ENCODE measurements around the gene GTF2H3. TPM values are rescaled to one million over a fixed set of nuclear protein-coding genes. Genes with fewer than 3 reads are reported as not detected.

Gene GTF2H3
- total and polyA plus RNA-seq, 2 experiments from 2014 or later: 10.5 to 27.7 TPM

DNA sequence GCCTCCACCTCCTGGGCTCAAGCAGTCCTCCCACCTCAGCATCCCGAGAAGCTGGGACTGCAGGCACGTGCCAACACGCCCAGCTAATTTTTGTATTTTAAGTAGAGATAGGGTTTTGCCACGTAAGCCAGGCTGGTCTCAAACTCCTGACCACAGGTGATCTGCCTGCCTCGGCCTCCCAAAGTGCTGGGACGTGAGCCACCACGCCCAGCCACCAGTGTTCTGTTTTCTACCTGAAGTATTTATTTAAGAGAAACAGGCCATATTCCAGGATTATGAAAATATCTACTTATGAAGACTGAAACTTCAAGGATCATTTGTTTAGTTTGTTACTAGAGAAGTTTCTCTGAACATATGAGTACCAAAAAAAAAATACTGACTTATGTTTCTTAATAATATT, 10.3 kb downstream of the GTF2H3 start (continued):
- no peak for TF ChIP-seq EZH2phosphoT487 (IDR thresholded peaks at IDR 0.05; ENCODE audit: unreplicated experiment)
- TF ChIP-seq CREB1 (CRISPR knock-in tag; IDR thresholded peaks at IDR 0.05; ENCODE audit: low read depth): no peak
- no peak for TF ChIP-seq ZNF331 (CRISPR knock-in tag; IDR thresholded peaks at IDR 0.05; ENCODE audit: low read depth)
- no peak for TF ChIP-seq ZNF114 (CRISPR knock-in tag; IDR thresholded peaks at IDR 0.05)
- no peak for TF ChIP-seq EZH2 (IDR thresholded peaks at IDR 0.05; ENCODE audit: low read depth, unreplicated experiment)

DNA sequence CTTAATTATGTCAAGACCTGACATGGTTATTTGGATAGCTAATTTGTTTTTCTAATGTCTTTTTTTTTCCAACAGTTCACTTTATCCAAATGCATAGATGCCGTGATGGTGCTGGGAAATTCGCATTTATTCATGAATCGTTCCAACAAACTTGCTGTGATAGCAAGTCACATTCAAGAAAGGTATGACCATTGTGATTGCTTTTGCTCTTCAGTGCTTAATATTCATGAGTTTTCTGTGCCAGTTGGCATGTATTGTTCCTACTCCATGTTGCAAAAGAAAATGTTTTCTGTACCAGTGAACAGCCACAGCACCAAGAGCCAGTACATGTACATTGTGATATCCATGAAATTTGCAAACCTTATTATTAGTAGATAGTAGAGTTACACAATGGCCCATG, 11.8 kb downstream of the GTF2H3 start:
- no peak for ATAC-seq
- H3K27ac ChIP-seq (ENCODE audit: low read depth): no peak overlapping the region
- H3K27ac Mint-ChIP-seq: no peak overlapping the region
- no peaks in the 10 kb centered on the region for H3K79me2 ChIP-seq (replicated peaks; ENCODE audit: insufficient read depth)
- no peak for TF ChIP-seq POLR2AphosphoS5 (IDR thresholded peaks at IDR 0.05; ENCODE audit: low read depth)
- TF ChIP-seq, protein P1, sequence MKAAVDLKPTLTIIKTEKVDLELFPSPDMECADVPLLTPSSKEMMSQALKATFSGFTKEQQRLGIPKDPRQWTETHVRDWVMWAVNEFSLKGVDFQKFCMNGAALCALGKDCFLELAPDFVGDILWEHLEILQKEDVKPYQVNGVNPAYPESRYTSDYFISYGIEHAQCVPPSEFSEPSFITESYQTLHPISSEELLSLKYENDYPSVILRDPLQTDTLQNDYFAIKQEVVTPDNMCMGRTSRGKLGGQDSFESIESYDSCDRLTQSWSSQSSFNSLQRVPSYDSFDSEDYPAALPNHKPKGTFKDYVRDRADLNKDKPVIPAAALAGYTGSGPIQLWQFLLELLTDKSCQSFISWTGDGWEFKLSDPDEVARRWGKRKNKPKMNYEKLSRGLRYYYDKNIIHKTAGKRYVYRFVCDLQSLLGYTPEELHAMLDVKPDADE (IDR thresholded peaks at IDR 0.05): no peak
- no peak for TF ChIP-seq EZH2 (IDR thresholded peaks at IDR 0.05; ENCODE audit: low read depth, unreplicated experiment)
- TF ChIP-seq, protein P2, sequence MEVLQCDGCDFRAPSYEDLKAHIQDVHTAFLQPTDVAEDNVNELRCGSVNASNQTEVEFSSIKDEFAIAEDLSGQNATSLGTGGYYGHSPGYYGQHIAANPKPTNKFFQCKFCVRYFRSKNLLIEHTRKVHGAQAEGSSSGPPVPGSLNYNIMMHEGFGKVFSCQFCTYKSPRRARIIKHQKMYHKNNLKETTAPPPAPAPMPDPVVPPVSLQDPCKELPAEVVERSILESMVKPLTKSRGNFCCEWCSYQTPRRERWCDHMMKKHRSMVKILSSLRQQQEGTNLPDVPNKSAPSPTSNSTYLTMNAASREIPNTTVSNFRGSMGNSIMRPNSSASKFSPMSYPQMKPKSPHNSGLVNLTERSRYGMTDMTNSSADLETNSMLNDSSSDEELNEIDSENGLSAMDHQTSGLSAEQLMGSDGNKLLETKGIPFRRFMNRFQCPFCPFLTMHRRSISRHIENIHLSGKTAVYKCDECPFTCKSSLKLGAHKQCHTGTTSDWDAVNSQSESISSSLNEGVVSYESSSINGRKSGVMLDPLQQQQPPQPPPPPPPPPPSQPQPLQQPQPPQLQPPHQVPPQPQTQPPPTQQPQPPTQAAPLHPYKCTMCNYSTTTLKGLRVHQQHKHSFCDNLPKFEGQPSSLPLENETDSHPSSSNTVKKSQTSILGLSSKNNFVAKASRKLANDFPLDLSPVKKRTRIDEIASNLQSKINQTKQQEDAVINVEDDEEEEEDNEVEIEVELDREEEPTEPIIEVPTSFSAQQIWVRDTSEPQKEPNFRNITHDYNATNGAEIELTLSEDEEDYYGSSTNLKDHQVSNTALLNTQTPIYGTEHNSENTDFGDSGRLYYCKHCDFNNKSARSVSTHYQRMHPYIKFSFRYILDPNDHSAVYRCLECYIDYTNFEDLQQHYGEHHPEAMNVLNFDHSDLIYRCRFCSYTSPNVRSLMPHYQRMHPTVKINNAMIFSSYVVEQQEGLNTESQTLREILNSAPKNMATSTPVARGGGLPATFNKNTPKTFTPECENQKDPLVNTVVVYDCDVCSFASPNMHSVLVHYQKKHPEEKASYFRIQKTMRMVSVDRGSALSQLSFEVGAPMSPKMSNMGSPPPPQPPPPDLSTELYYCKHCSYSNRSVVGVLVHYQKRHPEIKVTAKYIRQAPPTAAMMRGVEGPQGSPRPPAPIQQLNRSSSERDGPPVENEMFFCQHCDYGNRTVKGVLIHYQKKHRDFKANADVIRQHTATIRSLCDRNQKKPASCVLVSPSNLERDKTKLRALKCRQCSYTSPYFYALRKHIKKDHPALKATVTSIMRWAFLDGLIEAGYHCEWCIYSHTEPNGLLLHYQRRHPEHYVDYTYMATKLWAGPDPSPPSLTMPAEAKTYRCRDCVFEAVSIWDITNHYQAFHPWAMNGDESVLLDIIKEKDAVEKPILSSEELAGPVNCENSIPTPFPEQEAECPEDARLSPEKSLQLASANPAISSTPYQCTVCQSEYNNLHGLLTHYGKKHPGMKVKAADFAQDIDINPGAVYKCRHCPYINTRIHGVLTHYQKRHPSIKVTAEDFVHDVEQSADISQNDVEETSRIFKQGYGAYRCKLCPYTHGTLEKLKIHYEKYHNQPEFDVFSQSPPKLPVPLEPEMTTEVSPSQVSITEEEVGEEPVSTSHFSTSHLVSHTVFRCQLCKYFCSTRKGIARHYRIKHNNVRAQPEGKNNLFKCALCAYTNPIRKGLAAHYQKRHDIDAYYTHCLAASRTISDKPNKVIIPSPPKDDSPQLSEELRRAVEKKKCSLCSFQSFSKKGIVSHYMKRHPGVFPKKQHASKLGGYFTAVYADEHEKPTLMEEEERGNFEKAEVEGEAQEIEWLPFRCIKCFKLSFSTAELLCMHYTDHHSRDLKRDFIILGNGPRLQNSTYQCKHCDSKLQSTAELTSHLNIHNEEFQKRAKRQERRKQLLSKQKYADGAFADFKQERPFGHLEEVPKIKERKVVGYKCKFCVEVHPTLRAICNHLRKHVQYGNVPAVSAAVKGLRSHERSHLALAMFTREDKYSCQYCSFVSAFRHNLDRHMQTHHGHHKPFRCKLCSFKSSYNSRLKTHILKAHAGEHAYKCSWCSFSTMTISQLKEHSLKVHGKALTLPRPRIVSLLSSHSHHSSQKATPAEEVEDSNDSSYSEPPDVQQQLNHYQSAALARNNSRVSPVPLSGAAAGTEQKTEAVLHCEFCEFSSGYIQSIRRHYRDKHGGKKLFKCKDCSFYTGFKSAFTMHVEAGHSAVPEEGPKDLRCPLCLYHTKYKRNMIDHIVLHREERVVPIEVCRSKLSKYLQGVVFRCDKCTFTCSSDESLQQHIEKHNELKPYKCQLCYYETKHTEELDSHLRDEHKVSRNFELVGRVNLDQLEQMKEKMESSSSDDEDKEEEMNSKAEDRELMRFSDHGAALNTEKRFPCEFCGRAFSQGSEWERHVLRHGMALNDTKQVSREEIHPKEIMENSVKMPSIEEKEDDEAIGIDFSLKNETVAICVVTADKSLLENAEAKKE (CRISPR knock-in tag; IDR thresholded peaks at IDR 0.05): no peak
- TF ChIP-seq, protein P3, sequence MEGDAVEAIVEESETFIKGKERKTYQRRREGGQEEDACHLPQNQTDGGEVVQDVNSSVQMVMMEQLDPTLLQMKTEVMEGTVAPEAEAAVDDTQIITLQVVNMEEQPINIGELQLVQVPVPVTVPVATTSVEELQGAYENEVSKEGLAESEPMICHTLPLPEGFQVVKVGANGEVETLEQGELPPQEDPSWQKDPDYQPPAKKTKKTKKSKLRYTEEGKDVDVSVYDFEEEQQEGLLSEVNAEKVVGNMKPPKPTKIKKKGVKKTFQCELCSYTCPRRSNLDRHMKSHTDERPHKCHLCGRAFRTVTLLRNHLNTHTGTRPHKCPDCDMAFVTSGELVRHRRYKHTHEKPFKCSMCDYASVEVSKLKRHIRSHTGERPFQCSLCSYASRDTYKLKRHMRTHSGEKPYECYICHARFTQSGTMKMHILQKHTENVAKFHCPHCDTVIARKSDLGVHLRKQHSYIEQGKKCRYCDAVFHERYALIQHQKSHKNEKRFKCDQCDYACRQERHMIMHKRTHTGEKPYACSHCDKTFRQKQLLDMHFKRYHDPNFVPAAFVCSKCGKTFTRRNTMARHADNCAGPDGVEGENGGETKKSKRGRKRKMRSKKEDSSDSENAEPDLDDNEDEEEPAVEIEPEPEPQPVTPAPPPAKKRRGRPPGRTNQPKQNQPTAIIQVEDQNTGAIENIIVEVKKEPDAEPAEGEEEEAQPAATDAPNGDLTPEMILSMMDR (conservative IDR thresholded peaks at IDR 0.05; ENCODE audit: low read depth in 2 of 2): no peak
- TF ChIP-seq ZNF331 (CRISPR knock-in tag; IDR thresholded peaks at IDR 0.05; ENCODE audit: low read depth): no peak
- TF ChIP-seq CREB1 (CRISPR knock-in tag; IDR thresholded peaks at IDR 0.05; ENCODE audit: low read depth): no peak
- no peak for TF ChIP-seq JUNB (IDR thresholded peaks at IDR 0.05; ENCODE audit: unreplicated experiment)
- TF ChIP-seq, protein P4, sequence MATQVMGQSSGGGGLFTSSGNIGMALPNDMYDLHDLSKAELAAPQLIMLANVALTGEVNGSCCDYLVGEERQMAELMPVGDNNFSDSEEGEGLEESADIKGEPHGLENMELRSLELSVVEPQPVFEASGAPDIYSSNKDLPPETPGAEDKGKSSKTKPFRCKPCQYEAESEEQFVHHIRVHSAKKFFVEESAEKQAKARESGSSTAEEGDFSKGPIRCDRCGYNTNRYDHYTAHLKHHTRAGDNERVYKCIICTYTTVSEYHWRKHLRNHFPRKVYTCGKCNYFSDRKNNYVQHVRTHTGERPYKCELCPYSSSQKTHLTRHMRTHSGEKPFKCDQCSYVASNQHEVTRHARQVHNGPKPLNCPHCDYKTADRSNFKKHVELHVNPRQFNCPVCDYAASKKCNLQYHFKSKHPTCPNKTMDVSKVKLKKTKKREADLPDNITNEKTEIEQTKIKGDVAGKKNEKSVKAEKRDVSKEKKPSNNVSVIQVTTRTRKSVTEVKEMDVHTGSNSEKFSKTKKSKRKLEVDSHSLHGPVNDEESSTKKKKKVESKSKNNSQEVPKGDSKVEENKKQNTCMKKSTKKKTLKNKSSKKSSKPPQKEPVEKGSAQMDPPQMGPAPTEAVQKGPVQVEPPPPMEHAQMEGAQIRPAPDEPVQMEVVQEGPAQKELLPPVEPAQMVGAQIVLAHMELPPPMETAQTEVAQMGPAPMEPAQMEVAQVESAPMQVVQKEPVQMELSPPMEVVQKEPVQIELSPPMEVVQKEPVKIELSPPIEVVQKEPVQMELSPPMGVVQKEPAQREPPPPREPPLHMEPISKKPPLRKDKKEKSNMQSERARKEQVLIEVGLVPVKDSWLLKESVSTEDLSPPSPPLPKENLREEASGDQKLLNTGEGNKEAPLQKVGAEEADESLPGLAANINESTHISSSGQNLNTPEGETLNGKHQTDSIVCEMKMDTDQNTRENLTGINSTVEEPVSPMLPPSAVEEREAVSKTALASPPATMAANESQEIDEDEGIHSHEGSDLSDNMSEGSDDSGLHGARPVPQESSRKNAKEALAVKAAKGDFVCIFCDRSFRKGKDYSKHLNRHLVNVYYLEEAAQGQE (IDR thresholded peaks at IDR 0.05; ENCODE audit: unreplicated experiment): no peak
- TF ChIP-seq NANOG (IDR thresholded peaks at IDR 0.05; ENCODE audit: borderline replicate concordance): no peak
- TF ChIP-seq ZNF114 (CRISPR knock-in tag; IDR thresholded peaks at IDR 0.05): no peak
- no peak for TF ChIP-seq STAT1 (IDR thresholded peaks at IDR 0.05; ENCODE audit: unreplicated experiment)
- no peak for TF ChIP-seq EZH2phosphoT487 (IDR thresholded peaks at IDR 0.05; ENCODE audit: unreplicated experiment)
- H3K9me2 ChIP-seq (ENCODE audit: insufficient read depth): no peaks in the 10 kb centered on the region
- DNase-seq (ENCODE audit: low spot score): no peak
- H3K4me3 ChIP-seq: no peak overlapping the region
- no peak overlapping the region for H3K4me3 Mint-ChIP-seq
- no peak overlapping the region for H3K4me2 ChIP-seq
- no peaks in the 10 kb centered on the region for H3K27me3 Mint-ChIP-seq (ENCODE audit: insufficient read depth, low read depth, poor library complexity)
- no peak overlapping the region for H2AFZ ChIP-seq
- H3K36me3 Mint-ChIP-seq (ENCODE audit: low read depth): peaks cover 45% of the 10 kb centered on the region
- no peaks in the 10 kb centered on the region for H3K4me1 ChIP-seq (ENCODE audit: insufficient read depth)
- H4K20me1 ChIP-seq (replicated peaks; ENCODE audit: insufficient read depth): 0 out of 2 replicates have a peak, but pooled peaks cover 5% of the 10 kb centered on the region
- H3K9me3 Mint-ChIP-seq: no peaks in the 10 kb centered on the region
- no peaks in the 10 kb centered on the region for H3K27me3 ChIP-seq (ENCODE audit: insufficient read depth)
- H3K4me1 Mint-ChIP-seq: no peaks in the 10 kb centered on the region
- H3K36me3 ChIP-seq (ENCODE audit: insufficient read depth): peaks cover 17% of the 10 kb centered on the region
- no peaks in the 10 kb centered on the region for H3F3A ChIP-seq (replicated peaks; ENCODE audit: low read depth)

Data from GM23338 (cell line).